Measurements from ENCODE around the gene LMAN1L. TPM values are rescaled to one million over a fixed set of nuclear protein-coding genes. Genes with fewer than 3 reads are reported as not detected.

Gene LMAN1L
- total RNA-seq, 4 donors from 2014 or later = 0.66 TPM; not detected in 3

GRCh38 chr15:74824976-74825375 lies 12.3 kb downstream of the LMAN1L start:
- no peaks in the 10 kb centered on the region for H3K36me3 ChIP-seq
- peaks cover 0 to 11% (median 8%) of the 10 kb centered on the region in 4 donors for H3K4me1 ChIP-seq
- TF ChIP-seq EP300 (IDR thresholded peaks at IDR 0.05) (no peak), POLR2AphosphoS5 (IDR thresholded peaks at IDR 0.05) (no peak), POLR2A (IDR thresholded peaks at IDR 0.05; ENCODE audit: low read depth) (no peak)
- TF ChIP-seq, protein P1, sequence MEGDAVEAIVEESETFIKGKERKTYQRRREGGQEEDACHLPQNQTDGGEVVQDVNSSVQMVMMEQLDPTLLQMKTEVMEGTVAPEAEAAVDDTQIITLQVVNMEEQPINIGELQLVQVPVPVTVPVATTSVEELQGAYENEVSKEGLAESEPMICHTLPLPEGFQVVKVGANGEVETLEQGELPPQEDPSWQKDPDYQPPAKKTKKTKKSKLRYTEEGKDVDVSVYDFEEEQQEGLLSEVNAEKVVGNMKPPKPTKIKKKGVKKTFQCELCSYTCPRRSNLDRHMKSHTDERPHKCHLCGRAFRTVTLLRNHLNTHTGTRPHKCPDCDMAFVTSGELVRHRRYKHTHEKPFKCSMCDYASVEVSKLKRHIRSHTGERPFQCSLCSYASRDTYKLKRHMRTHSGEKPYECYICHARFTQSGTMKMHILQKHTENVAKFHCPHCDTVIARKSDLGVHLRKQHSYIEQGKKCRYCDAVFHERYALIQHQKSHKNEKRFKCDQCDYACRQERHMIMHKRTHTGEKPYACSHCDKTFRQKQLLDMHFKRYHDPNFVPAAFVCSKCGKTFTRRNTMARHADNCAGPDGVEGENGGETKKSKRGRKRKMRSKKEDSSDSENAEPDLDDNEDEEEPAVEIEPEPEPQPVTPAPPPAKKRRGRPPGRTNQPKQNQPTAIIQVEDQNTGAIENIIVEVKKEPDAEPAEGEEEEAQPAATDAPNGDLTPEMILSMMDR (IDR thresholded peaks at IDR 0.05) = no peak
- intact Hi-C loops (cut with DNase I) = no loop called here
- H3K27me3 ChIP-seq = peaks cover 0 to 39% (median 15%) of the 10 kb centered on the region in 4 donors
- no peak overlapping the region for H3K4me3 ChIP-seq
- DNase-seq (ENCODE audit: extremely low spot score) = no peak
- WGBS = 68% methylated on average over 7 of the region's 7 CpGs
- no peaks in the 10 kb centered on the region for H3K9me3 ChIP-seq
- no peak overlapping the region for H3K27ac ChIP-seq (replicated peaks in 1 of 4)

- H3K27me3 ChIP-seq = peaks cover 0 to 39% (median 15%) of the 10 kb centered on the region in 4 donors
- TF ChIP-seq POLR2AphosphoS5 (IDR thresholded peaks at IDR 0.05) = no peak
- TF ChIP-seq, protein P1 (IDR thresholded peaks at IDR 0.05) = no peak
- no peaks in the 10 kb centered on the region for H3K36me3 ChIP-seq
- no peak for DNase-seq (ENCODE audit: extremely low spot score)
- peaks cover 0 to 11% (median 8%) of the 10 kb centered on the region in 4 donors for H3K4me1 ChIP-seq
- H3K9me3 ChIP-seq = no peaks in the 10 kb centered on the region
- no peak overlapping the region for H3K27ac ChIP-seq (replicated peaks in 1 of 4)
- 37% methylated on average over 9 of the region's 10 CpGs for WGBS
- no peak overlapping the region for H3K4me3 ChIP-seq
- intact Hi-C loops (cut with DNase I) = no loop called here
Measured at GRCh38 chr15:74825866-74826265, 13.2 kb downstream of the LMAN1L start.

DNA sequence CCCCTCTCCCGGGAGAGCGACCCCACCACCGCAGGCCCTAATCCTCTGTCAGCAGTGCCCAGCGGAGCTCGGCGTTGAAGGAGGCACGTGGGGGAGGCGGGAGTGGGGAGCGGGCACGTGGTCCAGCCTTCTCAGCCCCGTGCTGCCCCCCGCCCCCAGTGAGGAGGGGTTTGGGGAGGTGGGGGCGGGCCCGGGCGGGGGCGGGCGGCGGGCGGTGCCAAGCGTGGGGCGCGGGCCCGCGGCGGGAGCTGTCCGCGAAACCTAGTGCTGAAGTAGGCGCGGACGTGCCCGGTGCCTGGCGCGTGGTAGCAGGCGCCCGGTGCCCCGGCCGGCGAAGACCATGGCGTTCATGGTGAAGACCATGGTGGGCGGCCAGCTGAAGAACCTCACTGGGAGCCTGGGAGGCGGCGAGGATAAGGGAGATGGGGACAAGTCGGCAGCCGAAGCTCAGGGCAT lies 13.8 kb downstream of the LMAN1L start, which contains the start of gene CPLX3:
Gene CPLX3 (plus strand): TSS at position 264 of the 456 bp plus-strand sequence. CDS start 77 bp downstream, at position 341.
- H3K4me3 ChIP-seq = no peak within 1 kb of the TSS
- peaks cover 4 to 11% (median 9%) of the 10 kb centered on the region in 4 donors for H3K4me1 ChIP-seq
- H3K36me3 ChIP-seq = no peaks in the 10 kb centered on the region
- 5% methylated on average over 10 of the region's 44 CpGs for WGBS
- no peaks in the 10 kb centered on the region for H3K9me3 ChIP-seq
- TF ChIP-seq POLR2AphosphoS5 (IDR thresholded peaks at IDR 0.05) (no peak), EP300 (IDR thresholded peaks at IDR 0.05) (no peak), POLR2A (IDR thresholded peaks at IDR 0.05; ENCODE audit: low read depth) (no peak)
- TF ChIP-seq, protein P1 (IDR thresholded peaks at IDR 0.05) = no peak
- no peak within 1 kb of the TSS for H3K27ac ChIP-seq (replicated peaks in 1 of 4)
- intact Hi-C loops (cut with DNase I) = no loop called here
- peaks cover 0 to 39% (median 15%) of the 10 kb centered on the region in 4 donors for H3K27me3 ChIP-seq
- DNase-seq (ENCODE audit: extremely low spot score) = no peak

DNA sequence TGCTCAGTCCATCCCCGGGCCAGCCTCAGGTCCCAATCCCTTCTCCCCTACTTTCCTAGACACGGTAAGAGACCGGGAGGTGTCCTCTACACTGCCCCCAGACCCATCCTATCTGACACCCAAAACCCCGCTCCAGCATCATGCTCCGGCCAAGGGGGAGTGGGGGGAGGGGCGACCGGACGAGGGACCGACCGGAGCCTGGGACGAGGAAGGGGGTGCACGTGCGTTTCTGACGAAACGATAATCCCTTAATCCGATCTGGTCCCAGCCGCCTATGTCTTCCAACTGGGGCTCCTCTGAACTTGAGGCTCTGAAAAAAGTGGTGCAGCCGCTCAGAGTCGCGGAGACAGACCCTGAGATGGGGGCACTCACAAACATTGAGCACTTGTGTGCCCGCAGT lies 14.3 kb downstream of the LMAN1L start:
- intact Hi-C loops (cut with DNase I) = no loop called here
- no peaks in the 10 kb centered on the region for H3K9me3 ChIP-seq
- H3K4me3 ChIP-seq = no peak overlapping the region
- no peaks in the 10 kb centered on the region for H3K36me3 ChIP-seq
- H3K27ac ChIP-seq (replicated peaks in 1 of 4) = no peak overlapping the region
- peaks cover 8 to 11% (median 10%) of the 10 kb centered on the region in 4 donors for H3K4me1 ChIP-seq
- H3K27me3 ChIP-seq = peaks cover 0 to 39% (median 15%) of the 10 kb centered on the region in 4 donors
- DNase-seq (ENCODE audit: extremely low spot score) = no peak
- WGBS = 15% methylated on average over 11 of the region's 21 CpGs
- TF ChIP-seq POLR2AphosphoS5 (IDR thresholded peaks at IDR 0.05) = no peak
- TF ChIP-seq EP300 (IDR thresholded peaks at IDR 0.05) = no peak
- no peak for TF ChIP-seq POLR2A (IDR thresholded peaks at IDR 0.05; ENCODE audit: low read depth)
- TF ChIP-seq, protein P1 (IDR thresholded peaks at IDR 0.05) = no peak

DNA sequence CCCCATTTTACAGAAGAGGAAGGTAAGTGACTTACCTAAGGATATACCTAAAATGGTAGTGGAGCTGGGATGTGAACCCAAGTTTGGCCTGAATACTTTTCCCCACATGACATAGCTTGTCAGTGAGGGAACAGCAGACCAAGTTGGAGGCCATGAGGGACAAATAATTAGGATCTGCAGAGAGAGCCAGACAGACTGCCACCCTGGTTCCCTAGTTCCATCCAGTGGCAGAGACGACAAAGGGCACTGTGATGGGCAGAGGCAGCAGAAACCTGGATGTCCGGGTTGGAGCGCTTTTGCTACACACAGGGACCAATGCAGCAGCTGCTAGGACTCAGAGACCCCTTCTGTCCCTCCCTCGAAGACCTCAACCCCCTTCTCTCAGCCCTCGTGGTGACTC lies 15.0 kb downstream of the LMAN1L start:
- Histone ChIP-seq H3K27ac (replicated peaks in 1 of 4) (no peak overlapping the region), H3K4me3 (no peak overlapping the region), H3K27me3 (peaks cover 0 to 39% (median 15%) of the 10 kb centered on the region in 4 donors), H3K4me1 (peaks cover 8 to 11% (median 10%) of the 10 kb centered on the region in 4 donors), H3K9me3 (no peaks in the 10 kb centered on the region), H3K36me3 (no peaks in the 10 kb centered on the region)
- TF ChIP-seq, protein P1 (IDR thresholded peaks at IDR 0.05) = no peak
- TF ChIP-seq POLR2A (IDR thresholded peaks at IDR 0.05; ENCODE audit: low read depth) = no peak
- TF ChIP-seq EP300 (IDR thresholded peaks at IDR 0.05) = no peak
- TF ChIP-seq POLR2AphosphoS5 (IDR thresholded peaks at IDR 0.05) = no peak
- DNase-seq (ENCODE audit: extremely low spot score) = no peak
- WGBS = no CpG with 5 or more reads among the region's 5 CpGs
- intact Hi-C loops (cut with DNase I) = no loop called here
